ENCODE data around the gene RNU6-1.
A peak's percentile ranks its signal among the peaks of the same experiment; 100 is the strongest.

The RNU6-1 gene

GRCh38 chr15:67820122-67820991 lies 19.5 kb downstream of the RNU6-1 start:
- no peak for DNase-seq

- no peak for DNase-seq
Observed at GRCh38 chr15:67819636-67820035, 20.2 kb downstream of the RNU6-1 start.

- DNase-seq, result no peak
Observed at GRCh38 chr15:67818464-67818863, 21.4 kb downstream of the RNU6-1 start.

GRCh38 chr15:67816668-67817067 lies 23.2 kb downstream of the RNU6-1 start:
- DNase-seq, result no peak

- DNase-seq, result no peak
Observed at GRCh38 chr15:67815036-67815592, 24.7 kb downstream of the RNU6-1 start.

- DNase-seq, result no peak
Observed at GRCh38 chr15:67813104-67813634, 26.7 kb downstream of the RNU6-1 start.

GRCh38 chr15:67812241-67812644 lies 27.6 kb downstream of the RNU6-1 start:
- no peak for DNase-seq

- no peak for DNase-seq
Observed at GRCh38 chr15:67809866-67810265, 30.0 kb downstream of the RNU6-1 start.

GRCh38 chr15:67809441-67809840 lies 30.4 kb downstream of the RNU6-1 start:
- DNase-seq, result no peak

DNA sequence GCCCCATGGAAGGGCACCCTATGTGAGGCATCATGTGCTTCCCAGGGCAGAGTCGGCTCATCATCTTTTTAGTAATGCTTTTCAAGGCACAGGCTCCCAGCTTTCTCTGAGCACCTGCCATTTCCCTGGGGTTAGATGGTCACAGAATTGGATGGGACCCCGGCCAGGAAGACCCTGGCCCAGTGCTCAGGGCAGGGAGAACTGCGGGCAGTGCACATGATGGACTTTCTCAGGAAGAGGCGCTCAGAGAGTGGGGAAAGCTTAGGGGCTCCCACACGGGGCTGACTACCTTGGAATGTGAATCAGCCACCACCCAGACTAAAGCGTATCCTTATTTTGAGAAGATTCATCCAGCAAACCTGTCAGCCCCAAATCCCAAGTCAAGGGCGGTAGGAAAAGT lies 31.0 kb downstream of the RNU6-1 start:
- no peak for DNase-seq

DNA sequence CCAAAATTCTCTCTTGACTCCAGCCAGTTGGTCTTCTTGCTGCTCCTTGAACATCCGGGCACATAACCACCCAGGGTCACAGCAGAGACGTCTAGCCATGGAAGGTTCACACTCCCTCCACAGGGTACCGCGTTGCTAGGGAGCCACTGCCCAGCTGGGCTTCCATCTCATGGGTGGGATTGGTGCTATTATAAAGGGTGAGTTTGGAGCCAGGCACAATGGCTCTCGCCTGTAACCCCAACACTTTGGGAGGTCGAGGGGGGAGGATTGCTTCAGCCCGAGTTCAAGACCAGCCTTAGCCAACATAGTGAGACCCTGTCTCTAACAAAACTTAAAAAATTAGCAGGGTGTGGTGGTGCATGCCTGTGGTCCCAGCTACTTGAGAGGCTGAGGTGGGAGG lies 32.0 kb downstream of the RNU6-1 start:
- no peak for DNase-seq

DNA sequence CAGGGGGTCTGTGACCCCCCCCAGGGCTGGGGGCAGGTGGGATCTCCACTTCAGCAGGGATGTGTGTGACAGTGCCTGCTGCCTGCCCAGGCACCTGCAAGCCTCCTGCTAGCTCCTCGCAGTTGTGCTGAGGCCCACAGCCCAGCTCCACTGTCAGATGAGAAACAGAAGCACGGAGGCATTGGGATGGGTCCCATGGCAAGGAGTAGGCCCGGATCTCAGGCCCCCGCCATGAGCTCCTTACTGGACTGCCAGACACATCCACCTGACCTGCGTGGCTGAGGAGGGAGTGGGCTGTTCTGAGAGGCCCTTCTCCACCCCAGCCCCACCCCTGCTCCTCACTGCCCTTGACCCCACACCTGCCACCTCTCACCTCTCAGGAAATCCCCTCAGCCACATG lies 32.7 kb downstream of the RNU6-1 start:
- DNase-seq, result no peak

DNA sequence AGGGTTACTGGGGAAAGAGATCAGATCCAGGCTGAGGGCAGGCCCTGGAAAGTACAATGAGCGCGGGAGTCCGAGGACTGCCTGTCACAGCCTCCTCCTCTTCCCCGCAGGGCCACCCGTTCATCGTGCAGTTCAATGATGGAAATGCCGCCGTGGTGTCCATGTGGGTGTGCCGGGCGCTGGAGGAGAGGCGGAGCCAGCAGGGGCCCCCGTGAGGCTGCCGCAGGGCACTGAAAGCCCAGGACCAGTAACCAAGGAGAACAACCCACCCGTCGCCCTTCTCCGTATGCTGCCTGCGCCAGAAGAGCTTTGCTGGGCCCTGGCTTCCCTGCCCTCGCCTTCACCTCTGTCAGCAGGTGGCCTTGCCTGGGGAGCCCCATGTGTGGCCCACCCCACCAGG lies 33.3 kb downstream of the RNU6-1 start:
- DNase-seq, result no peak

DNA sequence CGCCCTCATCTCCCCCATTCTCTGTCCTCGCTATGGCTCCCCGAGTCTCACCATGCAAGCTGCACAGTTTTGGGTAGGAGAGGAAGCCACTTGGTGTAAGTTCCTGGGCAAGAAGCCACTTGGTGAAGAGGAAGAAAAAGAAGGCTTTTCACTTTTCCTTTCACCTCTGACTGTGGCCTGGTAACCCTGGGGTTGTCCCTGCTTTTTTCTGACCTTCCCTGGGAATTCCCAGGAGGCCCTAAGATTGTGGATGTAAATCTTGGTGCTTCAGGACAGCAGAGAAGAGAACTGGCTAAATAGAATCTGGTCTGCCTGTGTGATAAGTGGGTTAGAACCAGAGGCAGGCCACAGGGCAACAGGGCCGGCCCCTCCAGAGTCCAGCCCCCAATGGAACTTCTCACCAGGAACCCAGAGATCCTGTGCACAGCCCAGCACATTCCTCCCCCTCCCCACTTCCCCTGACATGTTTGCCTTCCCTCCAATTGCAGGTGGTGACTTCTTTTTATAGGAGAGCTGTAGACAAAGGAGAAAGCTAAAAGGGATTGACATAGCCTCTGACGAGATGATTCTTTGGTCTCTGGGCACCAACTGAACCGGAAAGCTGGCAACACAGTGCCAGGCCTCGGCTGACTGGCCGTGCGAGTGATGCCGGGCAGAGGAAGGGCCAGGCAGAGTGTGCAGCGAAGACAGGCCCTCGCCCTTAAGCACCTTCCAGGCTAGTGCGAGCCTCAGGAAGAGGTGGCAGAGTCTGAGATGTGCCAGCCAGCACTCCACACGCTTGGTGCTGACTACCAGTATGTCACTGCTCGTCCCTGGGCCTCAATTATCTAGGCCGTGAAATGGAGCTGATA lies 34.0 kb downstream of the RNU6-1 start:
- DNase-seq, result peak; percentile 32

- DNase-seq, result no peak
Observed at GRCh38 chr15:67805008-67805665, 34.7 kb downstream of the RNU6-1 start.

DNA sequence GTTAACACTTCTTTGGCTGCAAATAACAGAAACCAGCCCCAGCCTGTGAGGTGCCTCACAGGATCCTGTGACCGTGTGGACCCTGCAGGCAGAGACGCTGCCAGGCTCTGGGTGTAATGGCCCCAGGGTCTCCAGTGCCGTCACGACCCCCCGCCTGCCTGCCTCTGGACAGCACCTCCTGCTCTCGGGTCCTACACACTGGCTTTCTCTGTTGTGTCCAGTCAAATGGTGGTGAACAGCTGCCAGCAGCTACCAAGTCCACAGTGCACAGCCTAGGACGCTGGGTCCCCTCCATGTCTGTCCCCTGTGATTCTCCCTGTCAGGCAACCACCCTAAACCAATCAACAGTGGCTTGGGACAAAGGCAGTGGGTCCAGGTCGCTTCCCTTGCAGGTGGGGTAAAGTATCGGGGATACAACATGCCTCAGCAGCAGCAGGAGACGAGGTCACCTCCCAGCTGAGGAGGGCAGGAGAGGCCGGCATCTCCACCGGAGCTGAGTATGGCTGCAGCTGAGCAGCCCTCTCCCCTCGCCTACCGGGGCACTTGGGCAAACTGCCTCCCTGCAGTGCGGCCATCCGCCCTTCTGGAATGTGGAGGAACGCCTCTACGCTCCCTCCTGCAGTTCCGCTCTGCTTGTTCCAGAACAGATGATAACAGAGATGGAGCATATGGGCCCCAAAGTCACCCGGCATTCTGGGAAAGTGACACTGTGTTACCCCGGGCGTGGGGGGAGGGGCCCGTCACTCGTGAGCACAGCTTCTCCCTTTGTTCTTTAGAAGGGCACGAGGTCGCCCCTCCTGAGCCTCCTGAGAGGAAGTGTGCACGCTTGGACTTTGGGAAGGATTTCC lies 35.6 kb downstream of the RNU6-1 start:
- DNase-seq, result no peak

GRCh38 chr15:67803299-67803698 lies 36.5 kb downstream of the RNU6-1 start:
- DNase-seq, result no peak

DNA sequence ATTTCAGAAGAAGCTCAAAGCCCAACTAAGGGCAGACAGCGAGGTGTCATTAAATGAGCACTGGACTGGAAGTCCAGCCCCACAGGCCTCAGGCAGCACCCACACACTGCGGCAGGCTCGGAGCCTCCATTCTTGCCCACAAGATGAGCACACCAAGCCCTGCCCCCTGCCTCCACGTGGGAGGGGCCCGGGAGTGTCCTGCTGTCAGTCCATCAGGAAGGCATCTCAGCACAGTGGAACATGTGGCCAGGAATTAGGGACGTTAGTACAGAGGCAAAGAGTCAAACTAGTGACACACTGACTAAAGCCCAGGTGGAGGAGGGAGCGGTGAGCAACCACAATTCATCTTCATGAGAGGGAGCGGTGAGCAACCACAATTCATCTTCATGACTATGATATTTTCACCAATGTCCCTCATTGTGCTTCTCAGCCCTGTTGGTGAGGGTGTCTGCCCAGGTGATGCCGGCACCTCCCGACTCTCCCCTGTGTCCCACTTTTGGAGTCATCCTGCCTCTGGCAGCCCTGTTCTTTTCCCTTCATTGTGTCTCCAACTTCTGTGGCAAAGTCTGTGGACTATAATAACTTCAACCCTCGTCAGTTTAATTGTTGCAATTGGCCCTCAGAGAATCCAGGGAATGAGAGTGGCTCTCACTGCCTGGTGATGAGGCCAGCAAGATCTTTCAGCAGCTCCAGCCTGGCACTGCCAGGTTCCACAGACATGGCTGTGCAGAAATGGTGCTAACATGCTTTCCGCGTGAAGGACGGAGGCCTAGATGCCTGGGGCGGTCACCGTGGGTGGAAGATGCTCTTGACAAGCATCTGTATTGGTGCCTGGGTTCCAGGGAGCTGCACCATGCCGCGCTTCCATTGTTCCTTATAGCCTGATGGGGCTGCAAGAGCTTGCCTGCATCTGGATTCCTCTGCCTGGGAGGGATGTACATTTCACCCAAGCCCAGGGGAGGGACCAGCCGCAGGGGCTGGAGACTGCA lies 37.6 kb downstream of the RNU6-1 start:
- no peak for DNase-seq

DNA sequence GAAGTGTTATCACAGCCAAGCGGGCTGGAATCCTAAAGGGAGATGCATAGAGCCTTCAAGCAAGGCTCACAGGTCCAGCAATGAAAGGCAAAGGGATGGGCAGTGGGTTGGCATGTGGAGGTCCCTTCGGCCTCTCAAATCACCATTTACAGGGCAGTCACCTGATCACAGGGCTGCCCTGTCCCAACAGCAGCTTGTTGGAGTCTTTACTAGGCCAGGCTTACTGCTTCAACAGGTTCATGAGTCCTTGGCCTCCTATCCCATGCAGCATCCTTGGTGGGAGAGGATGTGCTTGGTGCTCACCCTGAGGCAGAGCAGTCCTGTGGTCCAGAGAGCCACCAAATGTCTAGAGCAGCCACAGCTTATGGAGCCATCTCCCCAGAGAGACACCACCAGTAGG lies 38.7 kb downstream of the RNU6-1 start:
- no peak for DNase-seq

GRCh38 chr15:67799801-67800205 lies 40.0 kb downstream of the RNU6-1 start:
- no peak for DNase-seq
